B cell (primary cell): ENCODE results near the gene WEE2. TPM values are rescaled to one million over a fixed set of nuclear protein-coding genes. Genes with fewer than 3 reads are reported as not detected.

Experiments used
- ATAC-seq: fragments of 200-7000 bp; cut with Tn5 transposase; one replicate; pipeline ENCODE4 v1.10.0; 2021; ENCODE audit warnings: low read depth, mild to moderate bottlenecking, moderate number of reproducible peaks, moderate library complexity
- CTCF ChIA-PET: fragments of 350-600 bp; sonication (Branson Sonifier 250); formaldehyde crosslinking; loops from one replicate; lab custom pipeline; 2021; ENCODE audit warnings: antibody characterized with exemption, inconsistent platforms; lab: Charles Lee
- POLR2A ChIA-PET: fragments of 350-600 bp; sonication (Branson Sonifier 250); formaldehyde crosslinking; loops from one replicate; lab custom pipeline; 2021; ENCODE audit warnings: antibody characterized with exemption; lab: Charles Lee
- DNase-seq: peaks from one replicate; pipeline ENCODE4 v3.0.0; 2013
- H2AFZ ChIP-seq: 2 replicates; pipeline ENCODE4 v1.6.1; 2012; ENCODE audit warnings: mild to moderate bottlenecking, low read depth, low read length; ENCODE audit not compliant: insufficient read depth, poor library complexity, severe bottlenecking
- H3K27ac ChIP-seq, 2 donors: 1 replicate in 1 of 2; 2 replicates in 1 of 2; pipeline ENCODE4 v1.5.1; 2012 to 2013; ENCODE audit warnings: low read length in 2 of 2, mild to moderate bottlenecking in 2 of 2, moderate library complexity in 1 of 2
- H3K27me3 ChIP-seq, 4 experiments: fragments of 200-600 bp in 1 of 4; sonication (generic) in 1 of 4; replicated peaks in 1 of 4; 1 replicate in 2 of 4; 2 replicates in 2 of 4; pipeline versions ENCODE4 v1.6.1 to v1.7.0; 2013 to 2016; ENCODE audit warnings: low read length in 3 of 4, mild to moderate bottlenecking in 2 of 4, mixed read lengths in 1 of 4, moderate library complexity in 1 of 4; ENCODE audit not compliant: insufficient read depth in 4 of 4, control insufficient read depth in 3 of 4; ENCODE audit errors: control extremely low read depth in 1 of 4
- H3K36me3 ChIP-seq, 2 experiments: replicated peaks in 1 of 2; 1 replicate in 1 of 2; 2 replicates in 1 of 2; pipeline versions ENCODE4 v1.6.1 to v1.7.1; 2013; ENCODE audit warnings: low read length in 1 of 2; ENCODE audit not compliant: insufficient read depth in 2 of 2, control insufficient read depth in 1 of 2; ENCODE audit errors: control extremely low read depth in 1 of 2, extremely low read depth in 1 of 2
- H3K4me1 ChIP-seq, 2 donors: fragments of 200-600 bp in 1 of 2; sonication (generic) in 1 of 2; 1 replicate in 1 of 2; 2 replicates in 1 of 2; pipeline versions ENCODE4 v1.5.1 to v1.6.1; 2013 to 2017; ENCODE audit warnings: low read length in 2 of 2; ENCODE audit not compliant: control insufficient read depth in 2 of 2, insufficient read depth in 2 of 2
- H3K4me2 ChIP-seq: replicated peaks from 2 replicates; pipeline ENCODE3; 2012; ENCODE audit warnings: mild to moderate bottlenecking, low read depth, low read length; ENCODE audit not compliant: poor library complexity, severe bottlenecking
- H3K4me3 ChIP-seq, 5 experiments: fragments of 200-600 bp in 1 of 5; sonication (generic) in 1 of 5; 1 replicate in 3 of 5; 2 replicates in 2 of 5; pipeline versions ENCODE4 v1.5.1 to v1.7.0; 2011 to 2016; ENCODE audit warnings: low read length in 4 of 5, mild to moderate bottlenecking in 4 of 5, low read depth in 2 of 5, control low read depth in 1 of 5, moderate library complexity in 1 of 5; ENCODE audit not compliant: insufficient read depth in 1 of 5; ENCODE audit errors: control extremely low read depth in 1 of 5, extremely low read depth in 1 of 5
- H3K79me2 ChIP-seq: fragments of 200-600 bp; sonication (generic); one replicate; pipeline ENCODE4 v1.6.0; 2016; ENCODE audit warnings: low read length; ENCODE audit not compliant: control insufficient read depth, insufficient read depth
- H3K9ac ChIP-seq: fragments of 200-600 bp; sonication (generic); 2 replicates; pipeline ENCODE4 v1.6.1; 2017; ENCODE audit warnings: mild to moderate bottlenecking, low read length, moderate library complexity
- H3K9me3 ChIP-seq, 3 donors: one replicate each; pipeline versions ENCODE4 v1.6.1 to v1.7.1; 2013; ENCODE audit warnings: low read length in 2 of 3; ENCODE audit not compliant: control insufficient read depth in 2 of 3, insufficient read depth in 1 of 3; ENCODE audit errors: control extremely low read depth in 1 of 3
- H4K20me1 ChIP-seq: 2 replicates; pipeline ENCODE4 v1.6.0; 2012; ENCODE audit warnings: mild to moderate bottlenecking, low read length; ENCODE audit not compliant: insufficient read depth, control insufficient read depth, poor library complexity, severe bottlenecking
- H3K27ac Mint-ChIP-seq: one replicate; pipeline ENCODE4 v1.8.0; 2021; ENCODE audit warnings: mixed read lengths
- H3K27me3 Mint-ChIP-seq: one replicate; pipeline ENCODE4 v1.8.0; 2021; ENCODE audit warnings: mixed read lengths
- H3K4me1 Mint-ChIP-seq: one replicate; pipeline ENCODE4 v1.8.0; 2021; ENCODE audit warnings: mixed read lengths
- H3K4me3 Mint-ChIP-seq: one replicate; pipeline ENCODE4 v1.8.0; 2021; ENCODE audit warnings: mixed read lengths
- H3K9me3 Mint-ChIP-seq: one replicate; pipeline ENCODE4 v1.8.0; 2022; ENCODE audit warnings: mixed read lengths; ENCODE audit not compliant: insufficient read depth
- CTCF ChIP-seq: fragments of 200-600 bp; IDR thresholded peaks from one replicate; pipeline ENCODE4 v1.8.0; 2022; ENCODE audit warnings: antibody characterized with exemption, mild to moderate bottlenecking
- EZH2 ChIP-seq: IDR thresholded peaks from 2 replicates; pipeline ENCODE4 v1.6.1; 2012; ENCODE audit warnings: borderline replicate concordance, low read depth, mild to moderate bottlenecking, moderate library complexity, low read length; ENCODE audit not compliant: insufficient read depth, poor library complexity, severe bottlenecking
- WGBS: methylation state at CpG from one replicate; pipeline ENCODE4 v1.1.5; 2013; ENCODE audit warnings: missing lambda C conversion rate; ENCODE audit not compliant: insufficient coverage; 5-methylcytosine and 5-hydroxymethylcytosine counted together
- intact Hi-C: fragments of 100-400 bp; cut with micrococcal nuclease; formaldehyde crosslinking; loops from one replicate; pipeline ENCODE4 v1.10.0; 2022
- polyA plus RNA-seq: library from polyadenylated mRNA; depleted of rRNA; stranded (reverse); fragments of >200 nt; gene quantifications from 2 replicates; pipeline ENCODE4 v1.2.3, GENCODE V29; 2012
- total RNA-seq, 2 donors: library from RNA; stranded (reverse); fragments of 120-200 nt in 1 of 2; gene quantifications; 1 replicate in 1 of 2; 2 replicates in 1 of 2; pipeline versions ENCODE4 v1.2.3 to v1.2.4, GENCODE V29; 2013 to 2022

The WEE2 gene
- total and polyA plus RNA-seq, 2 donors (not counting 1 experiment from before 2014, with no cell fraction given): not detected

- ATAC-seq (no peak), DNase-seq (no peak)
- Histone ChIP-seq H3K27ac (no peak overlapping the region), H3K4me1 (no peaks in the 10 kb centered on the region), H3K9ac (no peak overlapping the region), H3K4me2 (no peak overlapping the region), H3K4me3 (no peak overlapping the region), H3K9me3 (no peaks in the 10 kb centered on the region), H2AFZ (no peak overlapping the region), H3K27me3 (no peaks in the 10 kb centered on the region), H4K20me1 (peaks cover 56% of the 10 kb centered on the region), H3K36me3 (peaks cover 4 to 40% of the 10 kb centered on the region in 2 experiments), H3K79me2 (peaks cover 24% of the 10 kb centered on the region)
- TF ChIP-seq CTCF: no peak
- TF ChIP-seq EZH2: no peak
- CTCF ChIA-PET: interaction anchor here (1.1 to 1.3 kb wide), 2 partner anchors 23 to 31 kb away, joined by 3 to 5 read pairs; partner anchors contain the start of gene WEE2
- no peaks in the 10 kb centered on the region for H3K9me3 Mint-ChIP-seq
- POLR2A ChIA-PET: no interaction called here
- H3K4me3 Mint-ChIP-seq: no peak overlapping the region
- WGBS: 96% methylated on average over 27 of the region's 27 CpGs
- no peaks in the 10 kb centered on the region for H3K27me3 Mint-ChIP-seq
- H3K27ac Mint-ChIP-seq: no peak overlapping the region
- intact Hi-C loops: no loop called here
- peaks cover 7% of the 10 kb centered on the region for H3K4me1 Mint-ChIP-seq
Measured at GRCh38 chr7:141685285-141686023, 22.7 kb upstream of the WEE2 start.

DNA sequence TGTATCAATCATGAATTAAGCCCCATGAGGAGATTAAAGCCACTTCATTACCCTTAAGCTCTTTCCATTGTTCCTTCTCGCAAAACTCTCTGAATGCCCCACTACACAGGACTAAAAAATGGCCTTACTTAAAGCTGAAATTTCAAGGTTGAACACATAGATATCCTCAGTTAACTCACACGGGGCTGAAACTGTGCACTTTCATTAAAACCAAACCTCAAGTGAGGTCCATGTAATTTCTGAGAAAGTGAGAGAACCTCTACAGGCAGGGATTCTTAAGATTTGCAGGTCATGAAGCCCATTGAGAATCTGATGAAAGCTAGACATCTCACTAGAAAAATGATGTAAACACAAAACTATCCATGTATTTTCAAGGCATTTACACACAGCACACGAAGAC, 22.1 kb upstream of the WEE2 start:
- no CpG with 5 or more reads among the region's 3 CpGs for WGBS
- H3K4me1 Mint-ChIP-seq: peaks cover 7% of the 10 kb centered on the region
- no peak for TF ChIP-seq EZH2
- no peak for TF ChIP-seq CTCF
- Histone ChIP-seq H3K4me3 (no peak overlapping the region), H3K9me3 (no peaks in the 10 kb centered on the region), H3K79me2 (peaks cover 30% of the 10 kb centered on the region), H3K4me2 (no peak overlapping the region), H3K4me1 (no peaks in the 10 kb centered on the region), H3K27ac (no peak overlapping the region), H3K27me3 (no peaks in the 10 kb centered on the region), H4K20me1 (peaks cover 63% of the 10 kb centered on the region), H2AFZ (no peak overlapping the region), H3K36me3 (peaks cover 4 to 37% of the 10 kb centered on the region in 2 experiments), H3K9ac (no peak overlapping the region)
- ATAC-seq (no peak), DNase-seq (no peak)
- ChIA-PET CTCF (interaction anchor here (1.1 to 1.3 kb wide), 2 partner anchors 22 to 32 kb away, joined by 3 to 5 read pairs; partner anchors contain the start of gene WEE2), POLR2A (no interaction called here)
- H3K4me3 Mint-ChIP-seq: no peak overlapping the region
- no peak overlapping the region for H3K27ac Mint-ChIP-seq
- H3K27me3 Mint-ChIP-seq: no peaks in the 10 kb centered on the region
- intact Hi-C loops: no loop called here
- no peaks in the 10 kb centered on the region for H3K9me3 Mint-ChIP-seq
